Measurements from ENCODE around the gene SAPCD2. TPM values are rescaled to one million over a fixed set of nuclear protein-coding genes. Genes with fewer than 3 reads are reported as not detected.

SAPCD2 gene
- total and polyA plus RNA-seq, 9 of the 15 experiments (the other 6 are each of a cell fraction or from before 2014, with no cell fraction given) = 3.4 to 91.8 (median 18.8) TPM

GRCh38 chr9:137083394-137084004 is 13.1 kb upstream of the SAPCD2 start:
- no TSS peak for BruUV-seq (replicated peaks)
- Histone ChIP-seq H3K4me2 (ENCODE audit: insufficient read depth, low read length) (peak overlapping the region; percentile 58), H3K27me3 (ENCODE audit: control insufficient read depth in 2 of 2, insufficient read depth in 2 of 2, low read length in 2 of 2) (no peaks in the 10 kb centered on the region), H3K36me3 (ENCODE audit: control insufficient read depth, insufficient read depth, low read length) (peaks cover 13% of the 10 kb centered on the region), H3K4me3 (no peak overlapping the region), H3K4me1 (replicated peaks in 1 of 2; ENCODE audit: control insufficient read depth in 2 of 2, insufficient read depth in 2 of 2, low read length in 2 of 2) (peaks cover 32 to 82% of the 10 kb centered on the region in 2 experiments; a peak in 4 of 5 replicates), H3K79me2 (ENCODE audit: control insufficient read depth, insufficient read depth, low read length) (peaks cover 24% of the 10 kb centered on the region; the same call in 2 of the 3 replicates), H3K27ac (ENCODE audit: extremely low read depth, low read depth, low read length) (peak overlapping the region; percentile 63; the same call in 2 of the 3 replicates), H3K9ac (ENCODE audit: insufficient read depth in 1 of 2, low read depth in 2 of 2, low read length in 2 of 2) (peak overlapping the region; percentile 26 to 88; a peak in 3 of 4 replicates), H2AFZ (ENCODE audit: low read depth, low read length) (peak overlapping the region; percentile 80), H4K20me1 (replicated peaks; ENCODE audit: control insufficient read depth, insufficient read depth, low read length) (no peaks in the 10 kb centered on the region), H3K9me3 (replicated peaks; ENCODE audit: control insufficient read depth, insufficient read depth, low read depth, low read length) (no peaks in the 10 kb centered on the region), H3K9me1 (ENCODE audit: control insufficient read depth, insufficient read depth, low read length) (no peaks in the 10 kb centered on the region)
- intact Hi-C loops (cut with micrococcal nuclease) = no loop called here
- in situ Hi-C loops (cut with MboI) = no loop called here
- WGBS (ENCODE audit: insufficient coverage, low coverage, missing lambda C conversion rate) = 33% methylated on average over 11 of the region's 12 CpGs
- ChIA-PET CTCF (ENCODE audit: low intra/inter-chr PET ratio) (no interaction called here), POLR2A (interaction anchor here (0.6 to 2.6 kb wide), 6 partner anchors 8 to 157 kb away, joined by 3 to 14 read pairs (median 3); partner anchors contain the start of genes SAPCD2 and TUBB4B)
- peak; percentile 95 for FAIRE-seq
- no peak for ATAC-seq
- peak; percentile 52 to 80 (median 58) for DNase-seq (ENCODE audit: extremely low read depth in 1 of 4, low spot score in 3 of 4)
- TF ChIP-seq ZNF197 (CRISPR knock-in tag; IDR thresholded peaks at IDR 0.05; ENCODE audit: low read depth) = no peak
- no peak for TF ChIP-seq IRF2 (CRISPR knock-in tag; IDR thresholded peaks at IDR 0.05)
- no peak for TF ChIP-seq ZKSCAN3 (CRISPR knock-in tag; IDR thresholded peaks at IDR 0.05)
- no peak for TF ChIP-seq CBFA2T3 (IDR thresholded peaks at IDR 0.05)
- no peak for TF ChIP-seq SRF (CRISPR knock-in tag; IDR thresholded peaks at IDR 0.05)
- no peak for TF ChIP-seq RBM14 (IDR thresholded peaks at IDR 0.05; ENCODE audit: borderline replicate concordance, insufficient read depth, low read depth, low read length)
- TF ChIP-seq ZBTB33 (CRISPR knock-in tag; IDR thresholded peaks at IDR 0.05) = no peak
- TF ChIP-seq GATA2 (CRISPR knock-in tag; IDR thresholded peaks at IDR 0.05) = no peak
- no peak for TF ChIP-seq ZNF780A (CRISPR knock-in tag; IDR thresholded peaks at IDR 0.05)
- TF ChIP-seq ZNF561 (CRISPR knock-in tag; conservative IDR thresholded peaks at IDR 0.05) = no peak
- peak; percentile 95 for TF ChIP-seq FOSL1 (tag; conservative IDR thresholded peaks at IDR 0.05)
- TF ChIP-seq NFE2 (IDR thresholded peaks at IDR 0.05; ENCODE audit: low read depth) = peak; percentile 43; the same call in 1 of the 2 replicates
- no peak for TF ChIP-seq XRCC3 (IDR thresholded peaks at IDR 0.05)
- no peak for TF ChIP-seq SRSF7 (optimal IDR thresholded peaks at IDR 0.05; ENCODE audit: low read depth, low read length)

Data from K562 (cell line).